CD4-positive, alpha-beta T cell treated with Interleukin-6 for 4 hours (primary cell): ENCODE data around the gene FRS3.
"Not testable (repeated sequence)": the region's sequence is repeated elsewhere in the genome, so short reads cannot be mapped to it uniquely, and the experiment has no call there.

ENCODE experiments used
- DNase-seq: peaks from one replicate; pipeline ENCODE4 v3.0.0-alpha.2; 2020; ENCODE audit warnings: mixed read lengths

FRS3 gene

GRCh38 chr6:41779788-41780550, at the start of gene FRS3:
Gene FRS3, minus strand, starts transcription at chr6:41779900. Its CDS starts 2,913 bp downstream, at chr6:41776987.
- DNase-seq: peak; percentile 100

GRCh38 chr6:41826343-41827022, 46.8 kb upstream of the FRS3 start:
- no peak for DNase-seq

GRCh38 chr6:41824571-41825569, 45.2 kb upstream of the FRS3 start:
- no peak for DNase-seq

GRCh38 chr6:41823178-41823577, 43.5 kb upstream of the FRS3 start:
- no peak for DNase-seq

GRCh38 chr6:41822021-41822420, 42.3 kb upstream of the FRS3 start:
- DNase-seq: no peak

- no peak for DNase-seq
These were observed 41.6 kb upstream of the FRS3 start for GRCh38 chr6:41821266-41821665.

GRCh38 chr6:41818271-41819054, 38.8 kb upstream of the FRS3 start:
- DNase-seq: no peak

- DNase-seq: no peak
These were observed 35.9 kb upstream of the FRS3 start for GRCh38 chr6:41815587-41815986.

- no peak for DNase-seq
These were observed 34.9 kb upstream of the FRS3 start for GRCh38 chr6:41814629-41815028.

- no peak for DNase-seq
These were observed 34.3 kb upstream of the FRS3 start for GRCh38 chr6:41813956-41814355.

- no peak for DNase-seq
These were observed 33.8 kb upstream of the FRS3 start for GRCh38 chr6:41813469-41813868.

- not testable (repeated sequence) for DNase-seq
These were observed 32.2 kb upstream of the FRS3 start for GRCh38 chr6:41811946-41812345.

GRCh38 chr6:41811095-41811494, 31.4 kb upstream of the FRS3 start:
- no peak for DNase-seq

GRCh38 chr6:41805830-41806774, 26.4 kb upstream of the FRS3 start:
- DNase-seq: no peak

GRCh38 chr6:41801380-41801779, 21.7 kb upstream of the FRS3 start:
- no peak for DNase-seq

- DNase-seq: no peak
These were observed 19.8 kb upstream of the FRS3 start for GRCh38 chr6:41799559-41799911.

GRCh38 chr6:41798901-41799558, 19.3 kb upstream of the FRS3 start:
- no peak for DNase-seq

- DNase-seq: no peak
These were observed 16.8 kb upstream of the FRS3 start for GRCh38 chr6:41796474-41796873.

- DNase-seq: no peak
These were observed 12.3 kb upstream of the FRS3 start for GRCh38 chr6:41791984-41792383.

- DNase-seq: no peak
These were observed 11.6 kb upstream of the FRS3 start for GRCh38 chr6:41791305-41791704.

- no peak for DNase-seq
These were observed 10.3 kb upstream of the FRS3 start for GRCh38 chr6:41790045-41790444.
